GM12864 (cell line): Measurements from ENCODE around the gene NXF1.
"Not testable (repeated sequence)": the region's sequence is repeated elsewhere in the genome, so short reads cannot be mapped to it uniquely, and the experiment has no call there.

Experiments used
- DNase-seq: peaks from one replicate; pipeline ENCODE4 v3.0.0-alpha.2; 2011; ENCODE audit warnings: low read depth
- H3K4me3 ChIP-seq: 2 replicates; pipeline ENCODE4 v1.5.1; 2011; ENCODE audit warnings: mild to moderate bottlenecking, low read depth, low read length, control low read depth
- TF ChIP-seq, protein P1 (sequence below): IDR thresholded peaks from 2 replicates; pipeline ENCODE4 v1.5.1; 2011; ENCODE audit warnings: low read depth, mild to moderate bottlenecking, moderate library complexity, low read length, control low read depth, inconsistent platforms; ENCODE audit errors: missing control alignments

Gene NXF1

DNA sequence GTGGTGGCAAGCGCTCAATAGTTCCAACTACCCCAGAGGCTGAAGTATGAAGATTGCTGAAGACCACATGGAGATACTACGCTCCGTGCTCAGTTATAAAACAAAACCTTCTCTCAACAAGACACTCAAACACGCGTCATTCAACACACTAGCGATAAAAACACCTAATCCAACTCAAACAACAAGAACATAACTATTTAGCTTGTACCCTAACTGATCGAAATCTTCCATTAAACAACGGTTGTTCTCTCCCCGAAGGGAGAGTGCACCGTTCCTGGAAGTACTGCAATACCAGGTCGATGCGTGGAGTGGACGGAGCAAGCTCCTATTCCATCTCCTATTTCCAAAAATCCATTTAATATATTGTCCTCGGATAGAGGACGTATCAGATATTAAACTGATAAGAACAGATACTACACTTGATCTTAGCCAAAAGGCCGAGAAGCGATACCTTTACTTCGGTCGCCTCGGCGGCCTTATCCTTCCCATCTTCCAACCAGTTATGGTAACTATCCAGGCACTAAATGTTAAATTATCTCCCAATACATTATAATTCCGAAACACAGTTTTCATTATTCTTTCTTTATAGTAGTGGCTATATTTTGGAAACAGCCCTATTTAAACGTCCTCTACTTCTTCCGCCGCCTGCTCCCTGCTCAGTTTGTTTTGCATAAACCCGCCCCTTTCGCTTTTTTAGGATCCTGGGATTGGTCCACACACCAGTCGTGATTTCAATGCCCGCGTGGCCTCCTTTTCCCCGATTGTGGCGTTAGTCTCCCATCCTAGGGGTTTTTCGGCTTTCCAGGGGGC is 36.3 kb upstream of the NXF1 start:
- peak; percentile 99 for DNase-seq
- TF ChIP-seq, protein P1, sequence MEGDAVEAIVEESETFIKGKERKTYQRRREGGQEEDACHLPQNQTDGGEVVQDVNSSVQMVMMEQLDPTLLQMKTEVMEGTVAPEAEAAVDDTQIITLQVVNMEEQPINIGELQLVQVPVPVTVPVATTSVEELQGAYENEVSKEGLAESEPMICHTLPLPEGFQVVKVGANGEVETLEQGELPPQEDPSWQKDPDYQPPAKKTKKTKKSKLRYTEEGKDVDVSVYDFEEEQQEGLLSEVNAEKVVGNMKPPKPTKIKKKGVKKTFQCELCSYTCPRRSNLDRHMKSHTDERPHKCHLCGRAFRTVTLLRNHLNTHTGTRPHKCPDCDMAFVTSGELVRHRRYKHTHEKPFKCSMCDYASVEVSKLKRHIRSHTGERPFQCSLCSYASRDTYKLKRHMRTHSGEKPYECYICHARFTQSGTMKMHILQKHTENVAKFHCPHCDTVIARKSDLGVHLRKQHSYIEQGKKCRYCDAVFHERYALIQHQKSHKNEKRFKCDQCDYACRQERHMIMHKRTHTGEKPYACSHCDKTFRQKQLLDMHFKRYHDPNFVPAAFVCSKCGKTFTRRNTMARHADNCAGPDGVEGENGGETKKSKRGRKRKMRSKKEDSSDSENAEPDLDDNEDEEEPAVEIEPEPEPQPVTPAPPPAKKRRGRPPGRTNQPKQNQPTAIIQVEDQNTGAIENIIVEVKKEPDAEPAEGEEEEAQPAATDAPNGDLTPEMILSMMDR, result no peak
- H3K4me3 ChIP-seq, result peak overlapping the region; percentile 55

DNA sequence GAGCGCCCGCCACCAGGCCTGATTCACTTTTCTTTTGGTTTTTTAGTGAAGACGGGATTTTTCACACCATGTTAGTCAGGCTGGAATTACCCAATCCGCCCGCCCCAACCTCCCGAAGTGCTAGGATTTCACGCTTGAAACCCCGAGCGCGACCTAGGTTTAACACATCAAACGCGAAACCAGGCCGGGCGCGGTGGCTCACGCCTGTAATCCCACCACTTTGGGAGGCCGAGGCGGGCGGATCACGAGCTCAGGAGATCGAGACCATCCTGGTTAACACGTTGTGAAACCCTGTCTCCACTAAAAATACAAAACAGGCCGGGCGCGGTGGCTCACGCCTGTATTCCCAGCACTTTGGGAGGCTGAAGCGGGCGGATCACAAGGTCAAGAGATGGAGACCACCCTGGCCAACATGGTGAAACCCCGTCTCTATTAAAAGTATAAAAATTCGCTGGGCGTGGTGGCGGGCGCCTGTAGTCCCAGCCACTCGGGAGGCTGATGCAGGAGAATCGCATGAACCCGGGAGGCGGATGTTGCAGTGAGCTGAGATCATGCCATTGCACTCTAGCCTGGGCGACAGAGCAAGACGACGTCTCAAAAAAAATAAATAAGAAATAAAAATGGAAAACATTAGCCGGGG is 35.6 kb upstream of the NXF1 start:
- peak overlapping the region; percentile 89 for H3K4me3 ChIP-seq
- not testable (repeated sequence) for DNase-seq

DNA sequence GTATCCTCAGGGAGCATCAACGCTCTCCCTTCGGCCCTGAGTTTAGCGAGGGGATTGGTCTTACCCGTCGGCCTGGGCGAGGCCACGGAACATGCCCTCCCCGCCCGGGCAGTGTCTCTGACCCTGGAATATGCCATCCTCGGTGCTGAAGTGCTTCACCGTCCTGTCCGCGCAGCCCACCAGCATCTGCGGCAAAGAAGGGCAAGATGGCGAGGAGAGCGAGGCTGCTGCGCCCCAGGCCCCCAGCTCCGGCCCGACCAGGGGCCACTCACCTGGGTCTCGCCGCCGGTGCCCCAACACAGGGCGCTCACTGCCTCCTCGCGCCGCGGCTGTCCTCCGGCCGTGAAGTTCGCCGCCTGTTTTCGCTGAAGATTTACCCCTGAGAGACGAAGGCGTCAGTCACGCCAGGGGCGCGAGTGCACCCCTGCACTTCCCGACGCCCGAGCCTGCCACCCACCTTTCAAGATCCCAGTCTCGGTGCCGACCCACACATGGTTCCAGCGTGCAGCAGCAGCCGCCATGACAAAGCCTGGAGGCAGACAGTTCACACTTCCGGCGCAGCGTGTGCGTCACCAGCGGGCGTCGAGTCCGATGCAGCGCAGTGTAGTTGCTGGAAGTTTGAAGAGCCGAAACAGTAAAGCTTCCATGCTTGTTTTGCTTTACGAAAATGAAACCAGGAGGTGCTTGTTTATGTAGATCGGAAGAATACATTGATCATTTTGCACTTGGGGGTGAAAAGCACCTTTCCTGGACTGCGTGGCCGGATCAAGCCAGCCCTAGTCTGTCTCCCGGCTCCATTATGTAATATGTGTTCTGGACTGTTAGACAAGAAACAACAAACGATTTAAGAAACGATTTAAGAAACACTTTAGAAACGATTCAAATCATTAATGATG is 34.1 kb upstream of the NXF1 start, which contains the start of gene WDR74:
WDR74 (minus strand) TSS at position 541 of the 896 bp plus-strand sequence; CDS start at position 521, 20 bp downstream.
- TF ChIP-seq, protein P1, result no peak
- peak; percentile 94 for DNase-seq
- H3K4me3 ChIP-seq, result peak within 1 kb of the TSS; percentile 89

- H3K4me3 ChIP-seq, result no peak overlapping the region
- DNase-seq, result no peak
- TF ChIP-seq, protein P1, result no peak
Observed at GRCh38 chr11:62835336-62835735, 30.1 kb upstream of the NXF1 start.

DNA sequence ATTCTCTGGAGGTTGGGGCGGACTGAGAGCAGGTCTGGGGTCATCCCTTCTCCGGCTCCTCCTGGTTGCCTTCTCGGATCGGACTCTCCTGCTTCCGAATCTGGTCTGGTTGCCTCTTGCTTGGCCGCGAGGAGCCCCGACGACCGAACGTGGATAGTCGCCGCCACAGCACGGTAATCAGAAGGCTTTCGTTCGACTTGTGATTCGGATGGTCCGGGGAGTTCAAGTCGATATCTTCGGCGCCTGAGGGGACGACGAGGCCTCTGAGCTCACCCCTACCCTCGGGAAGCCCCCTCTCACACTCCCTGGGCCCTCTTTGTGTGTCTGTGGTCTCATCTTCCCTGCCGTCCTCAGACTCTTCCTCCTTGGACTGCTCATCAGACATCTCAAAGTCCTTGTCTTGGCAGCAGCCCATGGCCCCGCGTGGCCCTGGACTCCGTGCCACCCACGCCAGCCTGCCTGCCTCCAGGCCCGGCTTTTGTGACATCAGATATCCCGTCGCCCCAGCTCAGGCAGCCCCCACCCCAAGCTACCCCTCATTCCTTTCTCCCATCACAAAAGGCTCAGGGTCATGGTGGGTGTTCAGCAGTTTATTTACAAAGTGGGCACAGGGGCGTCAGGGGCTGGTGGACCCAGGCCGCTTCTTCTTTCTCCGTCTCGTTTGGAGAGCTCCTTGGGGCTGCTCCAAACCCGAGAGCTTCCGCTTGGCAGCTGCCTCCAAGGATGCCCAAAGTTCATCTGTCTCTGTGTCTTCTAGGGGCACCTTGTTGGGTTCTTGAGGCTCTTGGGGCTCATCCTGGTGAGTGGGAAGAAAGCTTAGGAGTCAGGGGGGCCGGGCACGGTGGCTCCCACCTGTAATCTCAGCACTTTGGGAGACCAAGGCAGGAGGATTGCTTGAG is 27.3 kb upstream of the NXF1 start, which contains the start of gene TEX54:
TEX54 (minus strand) TSS at position 506 of the 899 bp plus-strand sequence.
- TF ChIP-seq, protein P1, result no peak
- no peak for DNase-seq
- H3K4me3 ChIP-seq, result peak within 1 kb of the TSS; percentile 85

- TF ChIP-seq, protein P1, result no peak
- peak; percentile 95 for DNase-seq
Observed at GRCh38 chr11:62831520-62832335, 26.5 kb upstream of the NXF1 start, which contains the start of gene STX5. TSS of gene STX5 (minus strand) at chr11:62832051. CDS start at chr11:62831243, 808 bp downstream.

More at GRCh38 chr11:62831520-62832335, 26.5 kb upstream of the NXF1 start, which contains the start of gene STX5:
- H3K4me3 ChIP-seq, result peak within 1 kb of the TSS; percentile 85
